Measurements from ENCODE around the gene CDX4. TPM values are rescaled to one million over a fixed set of nuclear protein-coding genes. Genes with fewer than 3 reads are reported as not detected.
"Not testable (repeated sequence)": the region's sequence is repeated elsewhere in the genome, so short reads cannot be mapped to it uniquely, and the experiment has no call there.

The CDX4 gene
- total RNA-seq, 1 experiment from 2014 or later = not detected

DNA sequence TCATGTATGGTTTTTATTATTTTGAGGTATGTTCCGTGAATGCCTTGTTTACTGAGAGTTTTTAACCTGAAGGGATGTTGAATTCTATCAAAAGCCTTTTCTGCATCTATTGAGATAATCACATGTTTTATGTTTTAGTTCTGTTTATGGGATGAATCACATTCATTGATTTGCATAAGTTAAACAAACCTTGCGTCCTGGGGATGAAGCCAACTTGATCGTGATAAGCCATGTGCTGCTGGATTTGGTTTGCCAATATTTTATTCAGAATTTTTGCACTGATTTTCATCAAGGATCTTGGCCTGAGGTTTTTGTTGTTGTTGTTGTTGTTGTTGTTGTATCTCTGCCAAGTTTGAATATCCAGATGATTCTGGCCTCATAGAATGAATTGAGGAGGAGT is 43.8 kb downstream of the CDX4 start:
- no peak for DNase-seq
- no TSS peak for BruUV-seq (replicated peaks)
- no peaks in the 10 kb centered on the region for H3K27me3 Mint-ChIP-seq (ENCODE audit: unreplicated experiment)

GRCh38 chrX:73492178-73492577 is 45.3 kb downstream of the CDX4 start:
- CTCF ChIA-PET; H3K4me1 Mint-ChIP-seq (ENCODE audit: low read depth, unreplicated experiment): not testable (repeated sequence)

More for the DNA sequence above, 43.8 kb downstream of the CDX4 start:
- H3K36me3 Mint-ChIP-seq (ENCODE audit: insufficient read depth, unreplicated experiment) = no peaks in the 10 kb centered on the region
- no peak for TF ChIP-seq CTCF (IDR thresholded peaks at IDR 0.05; ENCODE audit: unreplicated experiment)
- H3K9me3 Mint-ChIP-seq (ENCODE audit: low read depth, unreplicated experiment) = peaks cover 4% of the 10 kb centered on the region
- no peaks in the 10 kb centered on the region for H3K4me1 Mint-ChIP-seq (ENCODE audit: low read depth, unreplicated experiment)
- intact Hi-C loops (cut with micrococcal nuclease; ENCODE audit: unreplicated experiment) = no loop called here
- CTCF ChIA-PET = no interaction called here
- no peak overlapping the region for H3K27ac Mint-ChIP-seq (ENCODE audit: unreplicated experiment)
- H3K4me3 Mint-ChIP-seq (ENCODE audit: low read depth, unreplicated experiment) = no peak overlapping the region

More at GRCh38 chrX:73492178-73492577, 45.3 kb downstream of the CDX4 start:
- H3K27me3 Mint-ChIP-seq (ENCODE audit: unreplicated experiment); H3K36me3 Mint-ChIP-seq (ENCODE audit: insufficient read depth, unreplicated experiment); H3K4me3 Mint-ChIP-seq (ENCODE audit: low read depth, unreplicated experiment); BruUV-seq (replicated peaks); H3K27ac Mint-ChIP-seq (ENCODE audit: unreplicated experiment); DNase-seq; H3K9me3 Mint-ChIP-seq (ENCODE audit: low read depth, unreplicated experiment); intact Hi-C loops (cut with micrococcal nuclease; ENCODE audit: unreplicated experiment): not testable (repeated sequence)

Other genes with a start within 250 kb of the CDX4 start
- not detected in 2 replicates for gene NAP1L2, start 232.2 kb upstream of the CDX4 start, total RNA-seq (2022)
- gene CHIC1, start 116.1 kb downstream of the CDX4 start, total RNA-seq (2022) = 7.8 and 8.5 TPM in 2 replicates